ENCODE results near the gene GRM2. TPM values are rescaled to one million over a fixed set of nuclear protein-coding genes. Genes with fewer than 3 reads are reported as not detected.

GRM2 gene
- total RNA-seq, 2 donors from 2014 or later: 0.26 to 0.99 TPM

DNA sequence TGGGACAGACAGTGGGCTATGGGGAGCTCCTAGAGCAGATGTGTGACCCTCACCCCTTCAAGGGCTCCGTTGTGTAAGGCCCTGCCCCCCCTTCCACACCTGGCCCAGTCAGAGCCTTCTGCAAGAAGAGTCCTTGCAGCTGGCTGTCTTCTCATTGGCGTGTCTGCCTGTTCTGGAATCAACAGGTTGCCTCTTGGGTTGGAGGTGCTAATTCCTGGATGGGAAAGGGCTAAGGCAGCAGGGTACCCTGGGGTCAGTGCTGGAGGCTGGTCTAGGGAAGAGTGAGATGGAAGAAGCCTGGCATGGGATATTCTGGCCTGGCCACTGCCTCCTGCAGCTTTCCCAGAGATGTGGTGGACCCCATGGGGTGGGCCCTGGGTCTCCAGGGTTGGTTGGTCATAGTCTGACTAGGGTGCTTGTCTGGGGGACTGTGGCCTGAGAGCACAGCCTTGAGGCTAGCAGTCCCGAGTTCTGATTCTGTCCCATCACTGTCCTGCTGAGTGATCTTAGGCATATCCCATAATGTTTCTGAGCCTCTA lies 30.7 kb upstream of the GRM2 start:
- 92 to 97% methylated on average over 3 of the region's 3 CpGs for WGBS, 2 donors
- ATAC-seq (no peak), DNase-seq (no peak)
- Histone ChIP-seq H3K36me3 (replicated peaks in 1 of 2; ENCODE audit: insufficient read depth in 1 of 2, low read depth in 2 of 2) (no peaks in the 10 kb centered on the region), H3K4me3 (no peak overlapping the region), H3K27ac (no peak overlapping the region), H3K9me3 (no peaks in the 10 kb centered on the region), H3K27me3 (no peaks in the 10 kb centered on the region), H3K4me1 (peaks cover 9% of the 10 kb centered on the region)
- intact Hi-C loops (cut with DNase I): loop anchor here (5.0 to 10.0 kb wide), 2 partner anchors 169 to 281 kb away; partner anchors contain the start of gene RBM15B
- TF ChIP-seq POLR2A (IDR thresholded peaks at IDR 0.05): no peak
- no peak for TF ChIP-seq CTCF (IDR thresholded peaks at IDR 0.05)

DNA sequence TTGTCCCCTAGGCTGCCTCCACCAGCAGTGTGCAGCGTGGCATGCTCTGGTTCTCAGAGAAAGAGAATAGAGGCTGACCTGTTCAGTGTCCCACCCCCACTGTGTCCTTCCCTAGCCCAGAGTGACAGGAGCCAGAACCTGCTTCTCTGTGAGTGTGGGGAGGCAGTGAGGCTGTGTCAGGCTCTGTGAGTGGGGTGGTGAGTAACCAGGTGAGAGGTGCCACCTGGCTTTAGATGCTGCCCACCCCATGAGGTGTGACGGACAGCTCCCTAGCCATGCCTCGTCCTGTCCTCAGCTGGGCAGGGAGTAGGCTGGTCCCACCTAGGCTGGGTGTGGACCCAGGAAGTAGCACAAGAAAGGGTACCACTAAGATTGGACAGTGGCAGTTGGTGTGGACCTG lies 29.5 kb upstream of the GRM2 start:
- no peak for DNase-seq
- Histone ChIP-seq H3K27me3 (no peaks in the 10 kb centered on the region), H3K36me3 (replicated peaks in 1 of 2; ENCODE audit: insufficient read depth in 1 of 2, low read depth in 2 of 2) (no peaks in the 10 kb centered on the region), H3K4me3 (no peak overlapping the region), H3K4me1 (peaks cover 3% of the 10 kb centered on the region), H3K9me3 (no peaks in the 10 kb centered on the region), H3K27ac (no peak overlapping the region)
- intact Hi-C loops (cut with DNase I): loop anchor here (5.0 to 10.0 kb wide), 2 partner anchors 170 to 283 kb away; partner anchors contain the start of gene RBM15B
- WGBS, 2 donors: 83 to 95% methylated on average over 3 of the region's 3 CpGs
- no peak for ATAC-seq
- TF ChIP-seq POLR2A (IDR thresholded peaks at IDR 0.05) (no peak), CTCF (IDR thresholded peaks at IDR 0.05) (no peak)

DNA sequence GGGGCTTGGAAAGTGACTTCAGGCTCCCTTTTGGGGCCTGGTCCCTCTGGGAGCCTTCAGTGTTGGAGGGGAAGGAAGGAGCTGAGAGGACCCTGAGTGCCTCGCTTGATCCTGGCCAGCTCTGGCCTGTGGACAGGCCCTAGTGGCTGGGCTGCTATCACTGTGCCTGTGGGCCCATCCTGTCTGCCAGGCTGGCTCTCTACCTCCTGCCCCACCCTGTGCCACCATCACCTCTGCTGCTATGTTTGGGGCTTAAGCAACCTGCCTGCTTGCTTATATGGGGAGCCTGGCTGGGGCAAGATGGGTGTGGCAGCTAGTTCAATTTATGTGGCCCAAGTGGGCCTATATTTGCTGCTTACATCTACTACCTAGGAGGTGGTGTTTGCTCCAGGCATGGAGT lies 28.7 kb upstream of the GRM2 start:
- DNase-seq: no peak
- WGBS, 2 donors: 92% methylated on average over 1 of the region's 1 CpG; no CpG with 5 or more reads in 1 of the 2 donors
- no peak for ATAC-seq
- Histone ChIP-seq H3K9me3 (no peaks in the 10 kb centered on the region), H3K4me1 (no peaks in the 10 kb centered on the region), H3K27me3 (no peaks in the 10 kb centered on the region), H3K27ac (no peak overlapping the region), H3K36me3 (replicated peaks in 1 of 2; ENCODE audit: insufficient read depth in 1 of 2, low read depth in 2 of 2) (no peaks in the 10 kb centered on the region), H3K4me3 (no peak overlapping the region)
- intact Hi-C loops (cut with DNase I): loop anchor here (5.0 to 10.0 kb wide), 2 partner anchors 171 to 283 kb away; partner anchors contain the start of gene RBM15B
- TF ChIP-seq POLR2A (IDR thresholded peaks at IDR 0.05) (no peak), CTCF (IDR thresholded peaks at IDR 0.05) (no peak)

GRCh38 chr3:51678641-51679040 lies 28.2 kb upstream of the GRM2 start:
- no peaks in the 10 kb centered on the region for H3K4me1 ChIP-seq
- no peak for DNase-seq
- H3K4me3 ChIP-seq: no peak overlapping the region
- H3K36me3 ChIP-seq (replicated peaks in 1 of 2; ENCODE audit: insufficient read depth in 1 of 2, low read depth in 2 of 2): no peaks in the 10 kb centered on the region
- H3K9me3 ChIP-seq: no peaks in the 10 kb centered on the region
- no peak overlapping the region for H3K27ac ChIP-seq
- WGBS, 2 donors: 68 to 83% methylated on average over 1 to 2 of the region's 2 CpGs
- intact Hi-C loops (cut with DNase I): loop anchor here (5.0 to 10.0 kb wide), 2 partner anchors 171 to 284 kb away; partner anchors contain the start of gene RBM15B
- ATAC-seq: no peak
- TF ChIP-seq CTCF (IDR thresholded peaks at IDR 0.05) (no peak), POLR2A (IDR thresholded peaks at IDR 0.05) (no peak)
- no peaks in the 10 kb centered on the region for H3K27me3 ChIP-seq

DNA sequence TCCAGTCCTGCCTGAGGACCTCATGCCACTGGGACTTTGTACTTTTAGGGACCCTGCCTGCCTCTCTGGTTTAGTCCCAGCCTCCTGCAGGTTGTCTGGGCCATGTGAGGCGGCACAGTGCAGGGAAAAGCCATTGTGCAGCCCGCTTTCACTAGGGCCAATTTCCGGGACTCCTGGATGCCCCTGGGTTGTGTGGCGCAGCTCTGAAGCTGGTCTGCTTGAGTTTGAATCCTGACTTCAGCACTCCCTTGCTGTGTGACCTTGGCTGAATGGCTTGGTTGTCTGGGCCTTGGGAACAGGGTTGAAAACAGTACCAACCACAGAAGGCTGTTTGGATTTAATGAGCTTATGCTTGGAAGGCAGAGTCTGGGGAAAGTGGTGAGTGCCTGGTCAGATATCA lies 27.6 kb upstream of the GRM2 start:
- Histone ChIP-seq H3K27ac (no peak overlapping the region), H3K9me3 (no peaks in the 10 kb centered on the region), H3K27me3 (no peaks in the 10 kb centered on the region), H3K4me1 (no peaks in the 10 kb centered on the region), H3K4me3 (no peak overlapping the region), H3K36me3 (replicated peaks in 1 of 2; ENCODE audit: insufficient read depth in 1 of 2, low read depth in 2 of 2) (peaks cover 0 to under 1% of the 10 kb centered on the region in 2 donors)
- intact Hi-C loops (cut with DNase I): loop anchor here (5.0 to 10.0 kb wide), 2 partner anchors 172 to 285 kb away; partner anchors contain the start of gene RBM15B
- WGBS, 2 donors: 79% methylated on average over 4 of the region's 4 CpGs; no CpG with 5 or more reads in 1 of the 2 donors
- DNase-seq (no peak), ATAC-seq (no peak)
- TF ChIP-seq POLR2A (IDR thresholded peaks at IDR 0.05) (no peak), CTCF (IDR thresholded peaks at IDR 0.05) (no peak)

Data from body of pancreas (tissue), 4 donors.